Activated naive CD4-positive, alpha-beta T cell treated with anti-CD3 and anti-CD28 coated beads, Interleukin-2, amount 50 U/mL, for 72 hours (primary cell): ENCODE measurements around the gene ARHGAP8. TPM values are rescaled to one million over a fixed set of nuclear protein-coding genes. Genes with fewer than 3 reads are reported as not detected.

Experiments used
- ATAC-seq, 2 donors: fragments of 150-1000 bp; cut with Tn5 transposase; 2 replicates each; pipeline ENCODE4 v1.10.0; 2021; ENCODE audit warnings: mild to moderate bottlenecking in 2 of 2, moderate library complexity in 2 of 2
- DNase-seq, 2 donors: peaks; one replicate each; pipeline ENCODE4 v3.0.0; 2021 to 2022; ENCODE audit warnings: low spot score in 2 of 2
- H3K27ac Mint-ChIP-seq, 2 donors: one replicate each; pipeline ENCODE4 v1.8.0; 2022; ENCODE audit warnings: mild to moderate bottlenecking in 2 of 2, mixed read lengths in 2 of 2
- H3K36me3 Mint-ChIP-seq, 2 donors: one replicate each; pipeline ENCODE4 v1.8.0; 2022; ENCODE audit warnings: mixed read lengths in 2 of 2
- H3K9me3 Mint-ChIP-seq, 2 donors: one replicate each; pipeline ENCODE4 v1.8.0; 2022; ENCODE audit warnings: mixed read lengths in 2 of 2
- total RNA-seq, 2 donors: library from RNA; stranded (reverse); gene quantifications; one replicate each; pipeline ENCODE4 v1.2.3, GENCODE V29; 2022

The ARHGAP8 gene
- 1 to 10 TPM; 2.4 to 6.5 TPM for total RNA-seq

DNA sequence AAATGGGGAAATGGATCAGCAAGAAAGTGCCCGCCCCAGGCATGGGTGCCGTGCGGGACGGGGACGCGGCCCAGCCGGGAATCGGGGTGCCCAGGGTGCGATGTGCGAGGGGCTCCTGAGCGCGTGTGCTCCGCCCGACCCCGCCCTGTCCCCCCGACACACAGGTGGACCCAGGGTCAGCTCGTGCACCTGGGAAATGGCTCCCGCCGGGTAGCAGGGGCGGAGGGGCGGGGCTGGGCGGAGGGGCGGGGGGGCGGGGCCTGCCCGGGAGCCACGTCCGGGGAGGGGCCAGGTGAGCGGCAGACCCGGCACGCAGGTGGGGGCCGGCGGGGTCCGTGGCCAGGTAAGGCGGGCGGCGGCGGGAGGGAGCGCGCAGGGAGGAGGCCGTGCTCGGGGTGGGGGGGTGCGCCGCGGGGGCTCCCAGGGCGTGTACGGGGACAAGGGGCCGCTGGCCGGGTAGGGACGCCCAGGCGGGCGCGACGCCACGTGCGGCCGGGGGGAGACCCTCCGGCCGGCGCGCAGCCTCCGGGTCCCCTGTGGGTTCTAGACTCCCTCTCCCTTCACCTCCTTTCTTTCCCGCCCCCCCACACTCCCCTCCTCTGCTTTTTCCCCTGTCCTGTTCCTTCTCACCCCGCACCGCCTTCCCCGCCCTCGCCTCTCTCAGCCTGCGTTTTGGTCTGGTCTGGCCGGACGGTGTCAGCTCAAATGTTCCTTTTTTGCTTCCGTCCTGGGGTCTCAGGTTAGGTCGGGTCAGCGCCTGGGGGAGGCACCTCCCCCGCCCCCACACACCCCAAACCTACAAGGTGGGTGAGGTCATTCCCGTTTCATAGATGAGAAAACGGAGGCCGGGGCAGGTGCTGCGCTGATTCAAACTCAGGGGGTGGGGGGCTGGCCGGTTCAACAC lies at the start of gene ARHGAP8:
Gene ARHGAP8 (plus strand): TSS at position 291 of the 904 bp plus-strand sequence. CDS start 33,953 bp downstream, outside the sequence.
- DNase-seq, result no peak
- H3K36me3 Mint-ChIP-seq, result no peaks in the 10 kb centered on the region

DNA sequence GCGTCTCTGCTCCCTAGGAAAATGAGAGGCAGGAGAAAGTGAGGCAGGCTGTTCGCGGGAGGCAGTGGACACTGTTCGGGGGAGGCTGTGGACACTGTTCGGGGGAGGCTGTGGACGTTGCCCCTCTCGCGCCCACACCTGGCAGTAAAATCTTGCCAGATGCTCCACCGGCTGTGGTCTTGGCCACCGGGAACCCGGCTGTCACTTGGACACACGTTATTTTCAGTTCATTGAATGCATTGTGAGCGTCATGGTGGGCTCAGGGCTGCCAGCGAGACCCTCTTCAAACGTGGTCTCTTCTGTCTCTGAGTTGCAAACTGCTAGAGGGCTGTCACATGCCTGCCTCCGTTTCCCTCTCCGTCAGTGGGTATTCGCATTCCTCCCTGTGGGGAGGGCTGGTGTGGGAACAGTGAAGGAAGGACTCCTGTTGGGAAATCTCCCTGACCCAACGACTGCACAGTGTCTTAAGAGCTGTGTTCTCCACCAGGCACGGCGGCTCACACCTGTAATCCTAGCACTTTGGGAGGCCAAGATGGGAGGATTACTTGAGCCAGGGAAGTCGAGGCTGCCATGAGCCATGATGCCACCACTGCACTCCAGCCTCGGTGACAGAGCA lies 49.0 kb upstream of the ARHGAP8 start:
- Mint-ChIP-seq H3K9me3 (no peaks in the 10 kb centered on the region), H3K27ac (no peak overlapping the region), H3K36me3 (no peaks in the 10 kb centered on the region)
- ATAC-seq (no peak), DNase-seq (no peak)

More for the DNA sequence above, at the start of gene ARHGAP8:
- H3K27ac Mint-ChIP-seq, result peak within 1 kb of the TSS in 1 of 2 donors; percentile 29
- peak; percentile 66 to 75 for ATAC-seq
- no peaks in the 10 kb centered on the region for H3K9me3 Mint-ChIP-seq

DNA sequence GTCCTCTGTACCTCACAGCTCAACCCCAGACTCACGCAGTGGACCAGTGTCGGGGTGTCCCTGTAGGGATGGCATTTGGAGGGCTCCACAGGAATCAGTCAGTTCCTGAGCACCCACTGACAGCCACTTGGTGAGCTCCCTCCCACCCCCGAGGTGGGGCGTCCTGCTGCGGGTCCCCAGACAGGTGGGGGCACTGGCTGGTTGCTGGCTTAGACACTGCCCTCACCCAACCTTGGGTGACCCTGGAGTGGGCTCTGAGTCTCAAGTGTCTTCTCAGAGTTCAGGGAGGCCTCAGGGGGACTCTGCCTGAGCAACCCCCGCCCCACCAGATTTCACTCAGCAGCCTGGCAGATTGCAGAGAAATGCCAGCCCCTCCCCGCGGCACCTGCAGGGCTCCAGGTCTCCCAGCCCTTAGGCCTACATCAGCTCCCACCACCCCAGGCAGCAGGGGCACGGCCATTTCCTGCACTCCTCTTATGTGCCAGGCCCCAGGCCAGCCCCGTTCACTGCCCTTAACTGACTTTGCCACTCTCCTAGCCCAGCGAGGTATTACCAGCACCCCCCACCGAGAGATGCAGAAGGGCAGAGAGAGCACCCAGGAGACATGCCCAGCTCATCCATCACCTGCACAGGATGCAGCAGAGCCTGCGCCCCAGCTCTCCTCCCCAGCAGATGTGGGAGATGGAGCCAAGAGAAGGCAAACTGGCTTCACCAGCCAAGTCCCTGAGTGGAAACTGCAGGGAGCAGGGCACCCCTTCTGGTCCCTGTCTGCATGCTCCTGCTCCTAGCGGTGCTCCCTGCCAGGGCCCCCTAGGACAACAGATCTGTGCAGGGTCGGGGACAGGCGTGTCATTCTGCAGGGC lies 48.0 kb upstream of the ARHGAP8 start:
- ATAC-seq, result no peak
- H3K36me3 Mint-ChIP-seq, result no peaks in the 10 kb centered on the region
- no peak overlapping the region for H3K27ac Mint-ChIP-seq
- DNase-seq, result no peak
- H3K9me3 Mint-ChIP-seq, result no peaks in the 10 kb centered on the region

DNA sequence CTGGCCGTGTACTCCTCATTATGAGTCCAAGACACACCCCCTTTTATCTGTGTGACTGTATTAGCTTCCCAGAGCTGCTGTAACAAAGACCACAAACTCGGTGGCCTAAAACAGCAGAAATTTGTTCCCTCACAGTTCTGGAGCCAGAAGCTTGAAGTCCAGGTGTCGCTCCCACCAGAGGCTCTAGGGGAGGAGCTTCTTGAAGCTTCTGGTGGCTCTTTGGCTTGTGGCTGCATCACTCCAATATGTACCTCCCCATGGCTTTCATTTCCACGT lies 47.4 kb upstream of the ARHGAP8 start:
- no peak for DNase-seq
- Mint-ChIP-seq H3K36me3 (no peaks in the 10 kb centered on the region), H3K9me3 (no peaks in the 10 kb centered on the region), H3K27ac (no peak overlapping the region)
- no peak for ATAC-seq

DNA sequence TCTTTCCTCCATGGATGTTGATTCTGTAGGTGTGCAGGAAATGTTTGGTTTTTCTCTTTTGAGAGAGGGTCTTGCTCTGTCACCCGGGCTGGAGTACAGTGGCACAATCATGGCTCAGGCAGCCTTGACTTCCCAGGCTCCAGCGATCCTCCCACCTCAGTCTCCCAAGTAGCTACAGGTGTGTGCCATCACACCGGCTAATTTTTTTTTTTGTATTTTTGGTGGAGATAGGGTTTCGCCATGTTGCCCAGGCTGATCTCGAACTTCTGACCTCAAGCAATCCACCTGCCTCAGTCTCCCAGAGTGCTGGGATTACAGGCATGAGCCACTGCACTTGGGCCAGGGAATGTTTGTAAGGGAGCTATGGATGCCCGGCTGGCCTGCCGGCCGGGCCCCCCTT lies 45.9 kb upstream of the ARHGAP8 start:
- Mint-ChIP-seq H3K27ac (no peak overlapping the region), H3K36me3 (no peaks in the 10 kb centered on the region), H3K9me3 (no peaks in the 10 kb centered on the region)
- no peak for DNase-seq
- ATAC-seq, result no peak

DNA sequence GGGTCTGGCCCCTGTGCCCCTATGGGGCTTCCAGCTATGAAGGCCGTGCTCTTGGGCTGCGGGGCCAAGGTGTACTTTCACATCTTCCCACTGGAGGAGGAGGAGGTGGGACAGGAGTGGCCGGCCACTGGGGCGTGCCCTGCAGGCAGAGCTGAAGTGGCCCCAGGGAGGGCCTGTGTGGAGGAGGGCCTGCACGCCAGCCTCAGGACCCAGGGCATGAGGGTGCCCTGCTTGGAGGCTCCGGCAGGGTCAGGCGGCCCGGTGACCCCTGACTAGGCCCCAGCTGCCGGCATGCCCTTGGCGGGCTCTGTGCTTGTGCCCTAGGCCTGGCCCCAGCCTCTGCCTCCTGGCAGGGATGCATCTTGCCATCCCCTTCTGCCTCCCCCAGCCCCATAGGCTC lies 45.2 kb upstream of the ARHGAP8 start:
- ATAC-seq, result no peak
- H3K27ac Mint-ChIP-seq, result peak overlapping the region in 1 of 2 donors; percentile 68
- H3K9me3 Mint-ChIP-seq, result no peaks in the 10 kb centered on the region
- DNase-seq, result no peak
- no peaks in the 10 kb centered on the region for H3K36me3 Mint-ChIP-seq

DNA sequence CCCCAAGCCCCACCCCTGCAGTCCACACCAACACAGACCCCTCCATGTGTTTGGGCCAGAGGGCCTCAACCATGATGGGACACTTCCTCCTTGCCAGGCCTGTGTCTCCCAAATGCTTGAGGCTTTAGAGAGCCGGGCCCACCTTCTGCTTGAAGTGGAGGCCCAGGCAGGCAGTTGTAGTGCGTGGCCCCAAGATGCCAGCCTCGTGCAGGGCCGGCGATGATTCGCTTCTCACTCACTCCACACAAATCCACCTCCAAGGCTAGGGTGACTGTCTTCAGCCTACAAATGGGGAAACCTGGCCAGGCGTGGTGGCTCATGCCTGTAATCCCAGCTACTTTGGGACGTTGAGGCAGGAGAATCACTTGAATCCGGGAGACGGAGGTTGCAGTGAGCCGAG lies 44.6 kb upstream of the ARHGAP8 start:
- Mint-ChIP-seq H3K9me3 (no peaks in the 10 kb centered on the region), H3K36me3 (no peaks in the 10 kb centered on the region), H3K27ac (peak overlapping the region; percentile 26 to 68)
- ATAC-seq (no peak), DNase-seq (no peak)

DNA sequence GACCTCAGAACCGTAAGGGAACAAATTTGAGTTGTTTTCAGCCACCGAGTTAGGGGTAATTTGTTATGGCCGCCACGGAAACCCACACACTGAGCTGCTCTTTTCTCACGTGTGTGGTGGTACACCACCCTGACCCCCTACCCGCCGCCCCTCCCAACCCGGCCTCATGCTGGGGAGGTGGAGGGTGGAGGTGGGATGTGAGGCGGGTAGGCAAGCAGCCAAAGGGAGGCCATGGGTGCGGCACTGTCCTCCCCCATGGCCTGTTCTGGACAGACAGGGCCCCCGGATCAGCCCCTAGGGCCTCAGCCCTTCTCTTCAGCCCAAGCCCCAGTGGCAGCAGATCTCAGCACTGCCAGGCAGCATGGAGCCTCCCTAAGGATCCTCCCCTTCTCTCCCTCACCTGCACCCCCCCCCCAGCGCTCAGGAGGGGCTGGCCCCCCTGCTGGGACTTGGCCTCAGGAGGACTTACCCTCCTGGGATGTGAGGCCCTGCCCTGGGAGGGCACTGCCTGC lies 42.4 kb upstream of the ARHGAP8 start:
- H3K9me3 Mint-ChIP-seq, result no peaks in the 10 kb centered on the region
- DNase-seq (no peak), ATAC-seq (no peak)
- H3K36me3 Mint-ChIP-seq, result no peaks in the 10 kb centered on the region
- no peak overlapping the region for H3K27ac Mint-ChIP-seq

DNA sequence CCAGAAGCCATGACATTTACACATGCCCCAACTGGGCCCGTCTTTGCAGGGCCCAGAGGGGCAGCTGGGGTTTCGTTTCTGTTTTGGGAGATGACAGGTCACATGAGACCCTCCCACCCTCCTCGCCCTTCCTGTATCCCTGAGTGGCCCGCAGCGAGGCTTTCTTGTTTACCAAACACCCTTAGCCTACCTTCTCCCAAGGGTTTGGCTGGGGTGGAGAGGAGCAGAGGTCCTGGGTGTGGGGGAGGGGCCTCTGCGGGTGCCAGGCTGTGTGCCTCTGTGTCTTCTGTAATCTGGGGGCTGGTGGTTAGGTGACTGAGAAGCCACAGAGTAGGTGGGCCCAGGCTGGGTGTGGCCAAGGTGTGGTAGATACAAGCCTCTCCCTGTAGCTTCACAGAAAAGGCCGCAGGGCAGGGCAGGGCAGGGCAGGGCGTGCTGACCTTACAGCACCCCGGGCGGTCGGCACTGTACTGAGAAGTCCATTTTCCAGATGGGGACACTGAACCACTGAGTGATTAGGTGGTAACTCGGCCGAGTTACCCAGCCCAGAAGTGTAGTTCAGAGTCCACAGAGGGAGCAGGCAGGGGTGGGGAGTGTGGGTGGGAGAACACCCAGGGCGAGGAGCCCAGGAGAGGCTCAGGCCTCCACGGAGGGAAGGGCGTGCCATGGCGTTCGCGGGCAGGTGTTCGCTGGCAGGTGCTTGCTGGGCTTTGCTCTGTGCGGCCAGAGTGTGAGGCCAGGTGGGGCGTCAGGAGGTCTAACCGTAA lies 41.7 kb upstream of the ARHGAP8 start:
- Mint-ChIP-seq H3K36me3 (no peaks in the 10 kb centered on the region), H3K9me3 (no peaks in the 10 kb centered on the region), H3K27ac (peak overlapping the region; percentile 50 to 74)
- ATAC-seq (peak; percentile 22 to 26), DNase-seq (no peak)

DNA sequence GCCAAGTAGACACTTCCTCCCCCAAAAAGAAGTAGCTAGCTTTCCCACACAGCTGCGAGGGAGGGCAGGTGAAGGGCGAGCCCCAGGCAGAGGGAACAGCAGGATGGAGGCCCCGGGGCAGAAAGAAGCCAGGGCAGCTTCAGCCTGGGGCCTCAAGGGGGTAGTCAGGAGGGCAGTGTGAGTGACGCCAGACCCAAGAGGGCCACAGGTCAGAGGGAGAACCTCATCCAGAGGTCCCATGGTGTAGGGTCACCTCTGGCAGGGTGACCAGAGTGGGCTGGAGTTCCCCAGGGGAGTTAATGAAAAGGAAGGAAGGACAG lies 41.2 kb upstream of the ARHGAP8 start:
- peak overlapping the region in 1 of 2 donors; percentile 74 for H3K27ac Mint-ChIP-seq
- no peak for ATAC-seq
- no peaks in the 10 kb centered on the region for H3K9me3 Mint-ChIP-seq
- no peaks in the 10 kb centered on the region for H3K36me3 Mint-ChIP-seq
- DNase-seq, result no peak

DNA sequence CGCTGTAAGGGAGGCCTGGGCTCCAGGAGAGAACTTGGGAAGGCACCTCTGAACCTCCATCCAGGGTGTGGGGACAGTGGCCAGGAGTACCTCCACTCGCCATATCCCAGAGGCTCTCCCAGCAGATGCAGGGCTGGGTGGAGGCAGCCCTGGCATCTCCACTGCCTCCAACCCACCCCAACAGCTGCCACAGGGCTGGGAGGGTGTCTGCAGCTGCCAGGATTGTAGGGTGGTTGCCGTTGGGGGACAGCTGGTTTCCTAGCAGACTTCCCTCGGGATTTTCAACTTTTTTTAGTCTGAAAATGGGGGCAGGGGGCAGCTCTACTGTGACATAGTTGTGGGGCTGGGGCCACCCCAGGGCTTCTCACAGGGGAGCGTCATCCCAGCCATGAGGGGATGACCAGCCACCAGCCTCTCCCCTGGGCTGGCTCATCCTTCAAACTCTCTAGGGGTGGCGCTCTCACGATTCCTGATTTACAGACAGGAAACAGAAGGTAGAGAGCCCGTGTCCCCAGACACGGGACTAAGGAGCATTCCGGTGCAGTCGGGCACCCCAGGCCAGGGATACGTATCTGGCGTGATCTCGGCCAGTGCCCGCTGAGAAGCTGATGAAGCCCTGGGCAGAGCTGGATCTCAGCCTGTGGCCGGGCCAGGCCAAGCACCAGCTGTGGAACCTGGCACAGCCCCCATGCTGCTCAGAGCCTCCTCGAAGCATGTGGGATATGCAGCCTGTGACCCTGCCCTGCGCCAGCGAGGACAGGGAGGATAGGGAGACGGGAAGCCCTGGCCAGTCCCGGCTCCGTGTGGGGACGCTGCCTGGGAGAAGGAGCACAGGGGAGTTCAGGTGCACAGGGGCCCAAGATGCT lies 40.5 kb upstream of the ARHGAP8 start:
- DNase-seq (no peak), ATAC-seq (no peak)
- H3K9me3 Mint-ChIP-seq, result no peaks in the 10 kb centered on the region
- peak overlapping the region; percentile 11 to 74 for H3K27ac Mint-ChIP-seq
- no peaks in the 10 kb centered on the region for H3K36me3 Mint-ChIP-seq

DNA sequence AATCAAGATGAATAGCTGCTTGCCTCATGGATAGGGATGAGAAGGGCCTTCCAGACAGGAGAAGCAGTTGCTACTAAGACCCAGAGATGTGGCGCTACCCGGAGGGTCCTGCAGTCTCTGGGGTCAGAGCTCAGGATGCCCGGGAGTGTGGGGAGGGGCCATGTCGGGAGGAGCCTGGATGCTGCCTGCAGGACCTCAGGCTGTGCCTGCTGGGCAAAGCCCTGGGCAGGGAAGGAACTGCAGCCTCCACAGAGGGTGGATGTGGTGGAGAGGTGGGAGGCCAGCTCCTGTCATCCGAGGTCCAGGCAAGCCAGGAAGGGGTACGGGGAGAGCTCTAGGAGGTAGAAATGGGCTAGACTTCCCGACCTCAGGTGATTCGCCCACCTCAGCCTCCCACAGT lies 39.4 kb upstream of the ARHGAP8 start:
- ATAC-seq (no peak), DNase-seq (no peak)
- peak overlapping the region in 1 of 2 donors; percentile 65 for H3K27ac Mint-ChIP-seq
- no peaks in the 10 kb centered on the region for H3K36me3 Mint-ChIP-seq
- no peaks in the 10 kb centered on the region for H3K9me3 Mint-ChIP-seq

DNA sequence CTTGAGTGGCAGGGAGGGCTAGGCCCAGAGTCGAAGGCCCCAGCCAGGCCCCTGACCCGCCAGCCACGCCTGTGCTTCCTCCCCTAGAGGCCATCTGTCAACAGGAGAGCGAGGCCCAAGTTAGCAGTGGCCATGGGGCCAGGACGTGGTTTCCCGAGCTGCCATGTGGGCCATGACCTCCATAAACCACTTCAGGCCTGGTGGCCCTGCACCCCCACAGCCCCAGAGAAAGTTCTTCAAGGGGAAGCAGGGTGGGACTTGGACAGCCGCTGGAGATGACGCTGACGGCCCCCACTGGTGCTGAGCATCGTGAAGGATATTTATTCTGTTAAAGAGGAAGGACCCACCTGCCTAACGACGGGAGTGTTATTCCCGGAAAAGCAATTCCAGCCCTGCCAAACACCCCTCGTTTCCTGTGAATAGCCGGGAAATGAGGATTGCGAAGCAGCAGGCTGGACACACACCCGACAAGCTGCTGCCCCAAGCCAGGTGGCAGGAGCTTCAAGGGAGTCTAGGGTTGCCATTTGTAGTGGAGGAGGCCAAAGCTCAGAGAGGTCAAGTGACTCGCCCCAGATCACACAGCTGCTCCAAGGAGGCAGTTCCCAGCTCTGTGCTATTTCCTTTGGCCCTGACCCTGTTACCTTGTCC lies 37.5 kb upstream of the ARHGAP8 start:
- H3K27ac Mint-ChIP-seq, result peak overlapping the region; percentile 14 to 48
- ATAC-seq (no peak), DNase-seq (no peak)
- H3K9me3 Mint-ChIP-seq, result no peaks in the 10 kb centered on the region
- H3K36me3 Mint-ChIP-seq, result no peaks in the 10 kb centered on the region

DNA sequence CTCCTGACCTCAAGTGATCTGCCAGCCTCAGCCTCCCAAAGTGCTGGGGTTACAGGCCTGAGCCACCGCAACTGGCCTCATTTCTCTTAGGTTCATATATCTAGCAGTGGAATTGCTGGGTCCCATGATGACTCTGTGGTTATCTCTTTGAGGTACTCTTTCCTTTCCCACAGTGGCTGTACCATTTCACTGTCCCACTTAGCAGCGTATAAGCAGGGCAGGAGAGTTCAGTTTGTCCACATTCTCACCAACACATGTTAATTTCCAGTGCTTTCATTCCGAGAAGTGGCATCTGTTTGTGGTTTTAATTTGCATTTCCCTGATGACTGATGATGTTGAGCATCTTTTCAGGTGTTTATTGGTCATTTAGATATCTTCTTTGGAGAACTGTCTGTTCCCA lies 34.0 kb upstream of the ARHGAP8 start:
- H3K27ac Mint-ChIP-seq, result no peak overlapping the region
- H3K36me3 Mint-ChIP-seq, result no peaks in the 10 kb centered on the region
- ATAC-seq, result peak in 1 of 2 donors; percentile 70
- DNase-seq, result no peak
- H3K9me3 Mint-ChIP-seq, result no peaks in the 10 kb centered on the region
